C4-2B (cell line): ENCODE measurements around the gene MAP3K13.

ENCODE experiments used
- H3K27ac ChIP-seq: fragments of 450-650 bp; 2 replicates; pipeline ENCODE4 v1.5.1; 2017
- ZFX ChIP-seq: fragments of 450-650 bp; IDR thresholded peaks from 2 replicates; pipeline ENCODE4 v1.6.1; 2017
- TF ChIP-seq, protein P1 (sequence below): fragments of 450-650 bp; conservative IDR thresholded peaks from 2 replicates; pipeline ENCODE4 v1.5.1; 2017; ENCODE audit warnings: mild to moderate bottlenecking

MAP3K13 gene

GRCh38 chr3:185332026-185332735 is 30.8 kb upstream of the MAP3K13 start:
- TF ChIP-seq ZFX: no peak
- TF ChIP-seq, protein P1, sequence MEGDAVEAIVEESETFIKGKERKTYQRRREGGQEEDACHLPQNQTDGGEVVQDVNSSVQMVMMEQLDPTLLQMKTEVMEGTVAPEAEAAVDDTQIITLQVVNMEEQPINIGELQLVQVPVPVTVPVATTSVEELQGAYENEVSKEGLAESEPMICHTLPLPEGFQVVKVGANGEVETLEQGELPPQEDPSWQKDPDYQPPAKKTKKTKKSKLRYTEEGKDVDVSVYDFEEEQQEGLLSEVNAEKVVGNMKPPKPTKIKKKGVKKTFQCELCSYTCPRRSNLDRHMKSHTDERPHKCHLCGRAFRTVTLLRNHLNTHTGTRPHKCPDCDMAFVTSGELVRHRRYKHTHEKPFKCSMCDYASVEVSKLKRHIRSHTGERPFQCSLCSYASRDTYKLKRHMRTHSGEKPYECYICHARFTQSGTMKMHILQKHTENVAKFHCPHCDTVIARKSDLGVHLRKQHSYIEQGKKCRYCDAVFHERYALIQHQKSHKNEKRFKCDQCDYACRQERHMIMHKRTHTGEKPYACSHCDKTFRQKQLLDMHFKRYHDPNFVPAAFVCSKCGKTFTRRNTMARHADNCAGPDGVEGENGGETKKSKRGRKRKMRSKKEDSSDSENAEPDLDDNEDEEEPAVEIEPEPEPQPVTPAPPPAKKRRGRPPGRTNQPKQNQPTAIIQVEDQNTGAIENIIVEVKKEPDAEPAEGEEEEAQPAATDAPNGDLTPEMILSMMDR: no peak
- H3K27ac ChIP-seq: no peak overlapping the region

DNA sequence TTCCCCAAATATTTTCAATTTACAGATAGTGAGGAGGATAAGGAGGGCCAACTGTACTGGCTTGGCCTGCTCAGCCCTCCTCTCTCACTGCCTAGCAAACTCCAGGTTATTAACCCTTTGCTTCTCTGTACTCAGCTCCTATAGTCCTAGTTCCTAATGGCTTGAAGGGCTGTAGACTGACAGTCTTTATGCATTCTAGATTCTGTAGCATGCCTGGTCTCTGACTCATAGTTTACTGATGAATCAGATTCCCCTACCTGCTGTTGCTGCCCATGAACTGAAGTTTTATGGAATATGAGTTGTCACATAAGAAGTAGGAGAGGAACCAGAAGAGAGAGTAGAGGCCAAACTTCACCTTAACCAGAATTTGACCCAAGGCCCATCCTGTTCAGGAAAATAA is 27.1 kb upstream of the MAP3K13 start:
- H3K27ac ChIP-seq: no peak overlapping the region
- TF ChIP-seq ZFX: no peak
- TF ChIP-seq, protein P1: no peak

DNA sequence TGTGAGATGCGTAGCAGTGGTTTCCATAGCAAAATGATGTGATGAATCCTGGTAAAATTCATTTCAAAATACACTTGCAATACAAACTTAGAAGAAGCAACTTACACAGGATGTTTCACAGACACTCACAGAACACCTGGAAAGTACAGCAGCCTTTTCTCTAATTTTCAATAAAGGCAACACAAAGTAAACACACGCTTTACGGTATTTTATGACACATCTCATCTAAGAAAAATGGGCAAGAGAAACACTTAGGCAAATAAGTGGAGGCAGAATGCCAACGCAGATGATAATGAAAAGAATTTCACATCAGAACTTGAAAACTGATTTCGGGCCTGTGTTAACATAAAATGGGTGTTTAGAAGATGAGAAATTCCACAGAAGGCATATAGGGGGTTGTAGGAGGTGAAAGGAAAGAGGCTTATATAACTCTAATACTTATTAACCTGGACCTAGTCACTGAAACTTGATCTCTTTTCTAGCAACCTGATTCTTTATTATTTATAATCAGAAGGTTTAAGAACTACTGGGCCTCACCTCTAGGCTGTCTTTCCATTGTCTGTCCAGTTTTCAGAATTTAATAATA is 25.6 kb upstream of the MAP3K13 start:
- H3K27ac ChIP-seq: no peak overlapping the region
- TF ChIP-seq, protein P1: no peak; the same call in 1 of the 2 replicates
- TF ChIP-seq ZFX: no peak

DNA sequence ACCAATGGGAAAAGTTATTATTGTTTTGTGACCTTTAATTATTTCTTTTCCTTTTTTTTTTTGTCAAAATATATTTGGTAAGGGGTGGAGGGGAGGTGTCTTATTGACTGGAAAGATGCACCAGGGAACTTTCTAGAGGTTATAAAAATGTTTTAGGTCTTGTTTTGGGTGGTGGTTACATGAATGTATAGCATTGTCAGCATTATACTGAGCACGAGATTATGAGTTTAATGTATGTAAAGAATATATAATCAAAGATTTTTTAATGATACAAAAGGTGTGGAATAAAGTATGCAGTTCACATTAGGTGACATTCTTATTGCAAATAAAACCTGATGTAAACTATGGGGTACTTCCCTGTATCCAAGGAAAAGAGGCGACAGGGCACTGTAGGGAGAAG is 23.0 kb upstream of the MAP3K13 start:
- H3K27ac ChIP-seq: no peak overlapping the region
- TF ChIP-seq, protein P1: no peak
- TF ChIP-seq ZFX: no peak

DNA sequence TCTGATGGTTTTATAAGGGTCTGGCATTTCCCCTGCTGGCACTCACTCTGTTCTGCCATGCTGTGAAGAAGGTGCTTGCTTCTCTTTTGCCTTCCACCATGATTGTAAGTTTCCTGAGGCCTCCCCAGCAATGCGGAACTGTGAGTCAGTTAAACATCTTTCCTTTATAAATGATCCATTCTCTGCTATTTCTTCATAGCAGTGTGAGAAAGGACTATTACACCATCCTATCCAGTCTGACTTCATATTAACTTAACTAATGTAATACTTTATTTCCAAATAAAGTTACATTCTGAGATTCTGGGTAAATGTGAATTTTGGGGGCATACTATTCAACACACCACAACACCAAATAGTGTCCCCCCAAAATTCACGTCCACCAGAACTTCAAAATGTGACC is 22.2 kb upstream of the MAP3K13 start:
- H3K27ac ChIP-seq: no peak overlapping the region
- TF ChIP-seq ZFX: no peak
- TF ChIP-seq, protein P1: no peak

DNA sequence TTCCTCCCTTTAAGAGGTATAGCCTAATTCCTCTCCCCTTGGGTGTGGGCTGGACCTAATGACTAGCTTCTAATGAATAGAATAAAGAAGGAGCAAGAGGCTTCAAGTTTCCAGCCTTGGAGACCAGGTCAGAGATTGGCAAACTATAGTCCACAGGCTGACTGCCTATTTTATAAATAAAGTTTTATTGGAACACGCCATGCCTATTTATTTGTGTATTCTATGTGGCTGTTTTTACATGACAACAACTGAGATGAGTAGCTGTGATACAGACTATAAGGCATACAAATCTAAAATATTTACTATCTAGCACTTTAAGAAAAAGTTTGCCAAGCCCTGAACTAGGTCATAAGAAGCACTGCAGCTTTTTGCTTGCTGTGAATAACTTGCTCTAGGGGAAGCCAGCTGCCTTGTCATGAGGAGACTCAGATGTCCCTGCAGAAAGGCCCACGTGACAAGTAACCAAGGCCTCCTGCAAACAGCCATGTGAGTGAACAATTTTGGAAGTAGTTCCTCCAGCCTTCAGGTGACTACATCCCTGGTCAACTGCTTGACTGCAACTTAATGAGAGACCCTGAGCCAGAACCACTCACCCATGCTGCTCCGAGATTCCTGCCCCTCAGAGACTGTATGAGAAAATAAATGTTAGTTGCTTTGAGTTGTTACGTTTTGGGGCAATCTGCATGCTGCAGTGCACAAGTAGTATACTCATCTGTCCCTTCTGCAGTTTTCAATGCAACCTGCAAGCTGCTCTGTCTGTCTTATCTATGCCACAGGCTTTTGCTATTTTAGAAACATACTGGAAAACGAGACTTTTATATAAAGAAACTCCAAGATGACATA is 21.1 kb upstream of the MAP3K13 start:
- no peak overlapping the region for H3K27ac ChIP-seq
- TF ChIP-seq ZFX: no peak
- TF ChIP-seq, protein P1: no peak
